Peyer's patch (tissue), 4 donors: ENCODE data around the gene FNIP2. TPM values are rescaled to one million over a fixed set of nuclear protein-coding genes. Genes with fewer than 3 reads are reported as not detected.
"Not testable (repeated sequence)": the region's sequence is repeated elsewhere in the genome, so short reads cannot be mapped to it uniquely, and the experiment has no call there.

ENCODE experiments used
- DNase-seq, 3 donors: peaks; one replicate each; pipeline ENCODE4 v3.0.0-alpha.2; 2017 to 2019
- H3K27ac ChIP-seq, 4 donors: fragments of 200-600 bp; sonication (generic); one replicate each; pipeline ENCODE4 v1.5.1; 2016 to 2019
- H3K27me3 ChIP-seq, 2 donors: fragments of 200-600 bp; sonication (generic); one replicate each; pipeline ENCODE4 v1.5.1; 2019
- H3K36me3 ChIP-seq, 3 donors: fragments of 200-600 bp; sonication (generic); one replicate each; pipeline ENCODE4 v1.5.1; 2016 to 2019
- H3K4me1 ChIP-seq, 4 donors: fragments of 200-600 bp; sonication (generic); one replicate each; pipeline ENCODE4 v1.5.1; 2016 to 2019
- H3K4me3 ChIP-seq, 4 donors: fragments of 200-600 bp; sonication (generic); 1 replicate in 3 of 4; 2 replicates in 1 of 4; pipeline ENCODE4 v1.5.1; 2016 to 2019; ENCODE audit warnings: mild to moderate bottlenecking in 1 of 4
- H3K9me3 ChIP-seq, 4 donors: fragments of 200-600 bp; sonication (generic); one replicate each; pipeline ENCODE4 v1.5.1; 2016 to 2019; ENCODE audit warnings: mild to moderate bottlenecking in 1 of 4
- POLR2A ChIP-seq, 2 donors: fragments of 450-650 bp; IDR thresholded peaks; one replicate each; pipeline ENCODE4 v1.5.1; 2017; ENCODE audit warnings: antibody characterized with exemption in 2 of 2, mild to moderate bottlenecking in 2 of 2, moderate library complexity in 2 of 2
- total RNA-seq, 4 donors: library from RNA; depleted of rRNA; stranded (reverse); fragments of >200 nt; gene quantifications; one replicate each; pipeline ENCODE4 v1.1.0, GENCODE V29; 2016
- TF ChIP-seq, protein P1 (sequence below), 6 experiments: fragments of 450-650 bp in 4 of 6; fragments of 200-600 bp in 2 of 6; sonication (generic) in 1 of 6; IDR thresholded peaks; one replicate each; pipeline ENCODE4 v1.5.1; 2017 to 2019; ENCODE audit warnings: antibody characterized with exemption in 6 of 6, mild to moderate bottlenecking in 3 of 6, moderate library complexity in 1 of 6

The FNIP2 gene
- total RNA-seq, 4 donors from 2014 or later = 31.9 to 40.8 (median 38.6) TPM

DNA sequence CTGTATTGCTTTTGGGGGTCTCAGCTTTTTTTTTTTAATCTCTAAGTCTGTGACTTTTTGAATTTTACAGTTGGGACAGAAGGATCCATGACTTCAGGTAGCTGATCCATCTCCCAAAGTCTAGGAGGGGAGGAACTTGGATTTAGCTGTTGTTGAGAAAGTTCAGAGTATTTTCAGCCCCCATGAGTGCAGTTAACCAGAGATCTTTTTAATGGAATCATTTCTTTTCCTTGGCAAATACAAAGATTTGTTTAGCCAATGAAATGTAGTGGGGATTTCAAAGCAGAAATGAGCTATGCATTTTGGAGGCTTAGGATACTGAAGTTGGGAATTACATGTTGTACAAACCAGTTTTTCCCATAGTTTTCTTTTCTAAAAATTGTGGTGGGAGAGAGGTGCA is 18.1 kb downstream of the FNIP2 start:
- Histone ChIP-seq H3K9me3 (no peaks in the 10 kb centered on the region), H3K27me3 (no peaks in the 10 kb centered on the region), H3K4me3 (no peak overlapping the region), H3K36me3 (no peaks in the 10 kb centered on the region), H3K27ac (no peak overlapping the region), H3K4me1 (peaks cover 0 to 44% (median 0%) of the 10 kb centered on the region in 4 donors)
- no peak for TF ChIP-seq POLR2A (IDR thresholded peaks at IDR 0.05)
- TF ChIP-seq, protein P1, sequence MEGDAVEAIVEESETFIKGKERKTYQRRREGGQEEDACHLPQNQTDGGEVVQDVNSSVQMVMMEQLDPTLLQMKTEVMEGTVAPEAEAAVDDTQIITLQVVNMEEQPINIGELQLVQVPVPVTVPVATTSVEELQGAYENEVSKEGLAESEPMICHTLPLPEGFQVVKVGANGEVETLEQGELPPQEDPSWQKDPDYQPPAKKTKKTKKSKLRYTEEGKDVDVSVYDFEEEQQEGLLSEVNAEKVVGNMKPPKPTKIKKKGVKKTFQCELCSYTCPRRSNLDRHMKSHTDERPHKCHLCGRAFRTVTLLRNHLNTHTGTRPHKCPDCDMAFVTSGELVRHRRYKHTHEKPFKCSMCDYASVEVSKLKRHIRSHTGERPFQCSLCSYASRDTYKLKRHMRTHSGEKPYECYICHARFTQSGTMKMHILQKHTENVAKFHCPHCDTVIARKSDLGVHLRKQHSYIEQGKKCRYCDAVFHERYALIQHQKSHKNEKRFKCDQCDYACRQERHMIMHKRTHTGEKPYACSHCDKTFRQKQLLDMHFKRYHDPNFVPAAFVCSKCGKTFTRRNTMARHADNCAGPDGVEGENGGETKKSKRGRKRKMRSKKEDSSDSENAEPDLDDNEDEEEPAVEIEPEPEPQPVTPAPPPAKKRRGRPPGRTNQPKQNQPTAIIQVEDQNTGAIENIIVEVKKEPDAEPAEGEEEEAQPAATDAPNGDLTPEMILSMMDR (IDR thresholded peaks at IDR 0.05) = no peak
- DNase-seq = no peak

DNA sequence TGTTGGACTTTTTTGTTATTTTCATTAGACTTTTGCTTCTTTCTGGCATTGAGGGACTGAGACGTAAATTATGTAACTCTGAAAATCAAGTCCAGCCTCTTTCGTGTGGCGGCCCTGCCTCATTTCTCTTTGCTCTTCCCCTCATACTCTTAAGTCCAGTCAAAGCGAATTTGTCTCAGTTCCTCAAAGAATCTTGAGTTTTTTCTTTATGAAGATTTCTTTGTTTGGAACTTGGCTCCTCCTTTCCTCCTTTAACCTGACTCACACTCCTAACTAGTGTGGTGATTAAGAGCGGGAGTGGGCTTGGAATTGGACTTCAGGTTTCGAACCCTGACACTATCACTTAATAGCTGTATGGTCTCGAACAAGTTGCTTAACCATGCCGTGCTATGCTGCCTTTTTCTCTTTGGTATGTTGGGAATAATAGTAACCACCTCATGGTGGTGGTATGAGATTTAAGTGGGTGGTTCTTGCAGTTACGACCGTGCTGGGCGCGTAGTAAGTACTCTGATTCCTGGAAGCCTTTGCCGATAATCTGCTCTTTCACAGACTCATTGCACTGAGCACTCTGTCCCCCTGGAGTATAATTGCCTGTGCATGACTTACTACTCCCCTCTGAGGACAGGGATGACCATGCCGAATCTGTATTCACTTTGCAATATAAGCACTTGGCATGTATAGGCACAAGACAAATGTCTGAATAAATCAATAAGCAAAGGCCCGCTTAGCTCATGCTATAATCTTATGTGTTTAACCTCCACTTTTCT is 19.1 kb downstream of the FNIP2 start:
- Histone ChIP-seq H3K4me3 (no peak overlapping the region), H3K4me1 (peaks cover 0 to 36% (median 0%) of the 10 kb centered on the region in 4 donors), H3K36me3 (no peaks in the 10 kb centered on the region), H3K27me3 (no peaks in the 10 kb centered on the region), H3K9me3 (no peaks in the 10 kb centered on the region), H3K27ac (no peak overlapping the region)
- TF ChIP-seq, protein P1 (IDR thresholded peaks at IDR 0.05) = no peak
- TF ChIP-seq POLR2A (IDR thresholded peaks at IDR 0.05) = no peak
- no peak for DNase-seq

DNA sequence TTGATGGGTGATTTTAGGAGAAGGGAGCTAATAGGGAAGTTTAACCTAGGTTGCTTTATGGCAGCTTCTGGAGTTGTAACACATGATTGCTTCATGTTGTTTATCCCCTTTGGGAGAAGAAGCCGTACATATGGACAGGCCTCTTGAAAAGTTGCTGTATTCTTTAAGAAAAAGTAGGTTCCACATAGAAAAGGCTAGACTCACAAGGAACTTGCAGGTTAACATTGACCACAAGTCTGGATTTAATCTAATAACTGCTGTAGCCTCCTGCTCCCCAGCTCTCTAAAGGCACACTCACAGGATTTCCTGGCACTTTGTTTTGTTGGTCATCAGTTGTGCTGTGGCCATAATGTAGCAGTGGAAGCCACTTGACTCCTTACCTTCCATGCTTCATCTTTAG is 19.7 kb downstream of the FNIP2 start:
- H3K27ac ChIP-seq = no peak overlapping the region
- TF ChIP-seq, protein P1 (IDR thresholded peaks at IDR 0.05) = no peak
- TF ChIP-seq POLR2A (IDR thresholded peaks at IDR 0.05) = no peak
- H3K4me1 ChIP-seq = peaks cover 0 to 30% (median 0%) of the 10 kb centered on the region in 4 donors
- no peaks in the 10 kb centered on the region for H3K36me3 ChIP-seq
- H3K9me3 ChIP-seq = no peaks in the 10 kb centered on the region
- no peaks in the 10 kb centered on the region for H3K27me3 ChIP-seq
- DNase-seq = no peak
- H3K4me3 ChIP-seq = no peak overlapping the region

DNA sequence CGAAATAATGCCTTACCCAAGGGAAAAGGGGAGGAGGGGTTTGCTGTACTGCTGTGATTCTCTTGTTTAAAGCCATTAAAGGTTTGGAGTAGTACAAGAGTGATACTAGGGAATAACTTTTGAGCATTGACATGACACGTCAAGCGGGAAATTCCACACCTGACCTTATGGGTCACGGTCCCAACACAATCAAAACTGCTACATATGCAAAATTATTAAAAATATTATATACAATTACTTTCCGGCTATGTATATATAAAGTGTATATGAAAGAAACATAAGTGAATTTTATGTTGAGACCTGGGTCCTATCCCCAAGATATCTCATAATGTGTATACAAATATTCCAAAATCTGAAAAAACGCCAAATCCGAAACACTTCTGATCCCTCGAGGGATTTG is 21.0 kb downstream of the FNIP2 start:
- H3K27ac ChIP-seq = no peak overlapping the region
- no peaks in the 10 kb centered on the region for H3K27me3 ChIP-seq
- H3K9me3 ChIP-seq = no peaks in the 10 kb centered on the region
- peaks cover 0 to 25% (median 0%) of the 10 kb centered on the region in 4 donors for H3K4me1 ChIP-seq
- DNase-seq = no peak
- TF ChIP-seq, protein P1 (IDR thresholded peaks at IDR 0.05) = no peak
- TF ChIP-seq POLR2A (IDR thresholded peaks at IDR 0.05) = no peak
- H3K4me3 ChIP-seq = no peak overlapping the region
- H3K36me3 ChIP-seq = no peaks in the 10 kb centered on the region

DNA sequence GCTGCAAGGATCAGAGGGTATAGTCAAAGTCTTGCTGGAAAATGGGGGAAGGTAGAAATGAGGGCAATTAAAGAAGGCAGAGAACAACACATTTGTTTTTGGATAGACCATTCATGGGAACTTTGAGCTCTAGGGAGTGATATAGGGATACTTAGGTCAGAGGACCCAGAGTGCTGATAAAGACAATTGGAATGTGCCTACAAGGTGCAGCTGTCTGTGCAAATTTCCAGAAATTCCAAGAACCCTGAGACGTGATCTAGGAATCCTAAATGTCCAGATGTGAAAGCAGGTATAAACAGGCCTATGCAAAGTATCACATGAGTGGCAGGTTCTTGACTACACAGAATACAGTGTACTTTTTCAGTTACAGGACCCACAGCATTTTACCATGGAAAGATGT is 24.2 kb downstream of the FNIP2 start:
- no peaks in the 10 kb centered on the region for H3K27me3 ChIP-seq
- no peaks in the 10 kb centered on the region for H3K9me3 ChIP-seq
- H3K4me1 ChIP-seq = peaks cover 0 to 2% (median 0%) of the 10 kb centered on the region in 4 donors
- TF ChIP-seq POLR2A (IDR thresholded peaks at IDR 0.05) = no peak
- TF ChIP-seq, protein P1 (IDR thresholded peaks at IDR 0.05) = no peak
- no peaks in the 10 kb centered on the region for H3K36me3 ChIP-seq
- DNase-seq = no peak
- no peak overlapping the region for H3K27ac ChIP-seq
- H3K4me3 ChIP-seq = no peak overlapping the region

DNA sequence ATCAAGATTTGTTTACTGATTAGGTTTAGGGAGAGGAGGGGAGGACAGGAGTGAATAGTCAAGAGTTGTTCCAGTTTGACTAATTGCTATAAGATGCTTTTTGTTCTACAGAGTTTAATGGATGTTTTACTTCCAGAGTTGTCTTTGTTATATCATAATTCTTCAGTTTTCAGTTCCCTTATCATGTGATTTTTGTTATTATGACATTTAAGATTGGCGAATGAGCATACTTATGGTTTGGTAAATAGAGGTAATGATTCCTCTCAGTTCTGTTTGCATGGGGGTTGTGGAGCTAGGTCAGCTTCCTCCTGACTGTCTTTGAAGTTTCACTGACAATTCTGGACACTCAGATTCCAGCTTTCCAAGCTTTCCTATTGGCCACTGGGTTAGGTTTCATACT is 24.6 kb downstream of the FNIP2 start:
- DNase-seq, H3K27me3 ChIP-seq, H3K36me3 ChIP-seq, H3K9me3 ChIP-seq, H3K4me3 ChIP-seq, H3K27ac ChIP-seq, H3K4me1 ChIP-seq: not testable (repeated sequence)
